Measurements from ENCODE around the gene PRDM15.

The PRDM15 gene

DNA sequence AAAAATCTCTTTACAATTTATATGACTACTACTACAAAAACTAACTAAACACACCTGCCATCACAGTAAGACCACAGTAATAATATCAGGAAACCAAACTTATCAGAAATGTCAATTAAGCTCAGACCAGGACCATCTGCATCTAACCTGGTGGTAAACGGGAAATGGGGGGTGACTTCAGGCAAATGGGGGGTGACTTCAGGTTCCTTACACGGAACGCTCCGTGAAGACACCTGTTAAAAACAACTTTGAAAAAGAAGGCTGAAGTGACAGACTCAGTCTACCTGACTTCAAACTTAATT, 15.8 kb downstream of the PRDM15 start:
- DNase-seq (ENCODE audit: low read depth in 3 of 3) = no peak

DNA sequence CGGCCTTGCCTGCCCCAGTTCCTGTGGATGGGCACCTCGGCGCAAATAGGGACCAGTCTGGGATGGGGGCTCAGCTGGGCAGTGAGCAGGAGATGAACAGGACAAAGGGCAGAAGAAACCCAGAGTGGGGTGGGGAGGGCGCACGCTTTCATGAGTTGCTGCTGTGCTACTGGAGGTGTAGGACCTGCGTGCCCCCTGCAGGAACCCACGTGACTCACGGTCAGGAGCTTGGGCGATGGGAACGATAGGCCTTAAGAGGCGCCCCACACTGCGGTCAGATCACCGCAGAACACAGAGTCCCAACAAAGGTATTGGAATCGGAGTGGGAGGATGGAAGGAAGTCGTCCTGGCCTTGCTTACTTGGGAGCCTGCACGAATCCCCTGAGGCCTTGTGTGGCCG, 17.2 kb downstream of the PRDM15 start:
- DNase-seq (ENCODE audit: low read depth in 3 of 3) = no peak

- DNase-seq (ENCODE audit: low read depth in 3 of 3) = no peak
Measured at GRCh38 chr21:41861255-41861654, 17.9 kb downstream of the PRDM15 start.

- DNase-seq (ENCODE audit: low read depth in 3 of 3) = no peak
Measured at GRCh38 chr21:41859297-41859980, 19.7 kb downstream of the PRDM15 start.

GRCh38 chr21:41858466-41859296, 20.5 kb downstream of the PRDM15 start:
- DNase-seq (ENCODE audit: low read depth in 3 of 3) = no peak

- no peak for DNase-seq (ENCODE audit: low read depth in 3 of 3)
Measured at GRCh38 chr21:41857771-41858300, 21.3 kb downstream of the PRDM15 start.

- DNase-seq (ENCODE audit: low read depth in 3 of 3) = no peak
Measured at GRCh38 chr21:41856572-41856971, 22.6 kb downstream of the PRDM15 start.

DNA sequence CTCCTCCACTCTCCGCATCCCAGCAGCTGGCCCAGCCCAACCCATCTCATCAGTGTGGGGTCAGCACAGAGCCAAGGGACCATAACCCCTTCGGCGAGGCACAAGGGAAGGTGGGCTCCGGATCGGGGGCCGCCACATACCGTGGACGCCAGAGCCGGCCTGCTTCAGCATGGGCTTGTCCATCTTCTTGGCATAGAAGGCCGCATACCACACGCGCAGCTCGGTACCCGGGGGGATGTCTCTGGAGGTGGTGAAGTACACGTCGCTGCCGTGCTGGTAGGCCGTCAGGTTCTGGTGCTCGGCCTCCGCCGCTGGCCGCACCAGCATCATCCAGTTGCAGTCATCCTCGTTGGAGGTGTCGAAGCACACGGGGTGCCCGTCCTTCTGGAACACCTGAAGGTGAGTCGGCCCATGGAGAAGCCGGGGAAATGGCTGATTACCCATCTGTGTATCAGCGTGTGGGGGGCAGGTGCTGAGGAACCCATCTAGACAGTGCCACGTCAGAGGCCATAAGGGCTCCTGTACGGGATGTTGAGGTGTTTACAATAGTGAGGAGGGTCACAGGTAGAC, 24.6 kb downstream of the PRDM15 start:
- DNase-seq (ENCODE audit: low read depth in 3 of 3) = no peak

GRCh38 chr21:41852929-41853320, 26.2 kb downstream of the PRDM15 start:
- DNase-seq (ENCODE audit: low read depth in 3 of 3) = no peak

GRCh38 chr21:41852151-41852928, 26.8 kb downstream of the PRDM15 start:
- DNase-seq (ENCODE audit: low read depth in 3 of 3) = no peak

GRCh38 chr21:41851090-41851790, 27.9 kb downstream of the PRDM15 start:
- no peak for DNase-seq (ENCODE audit: low read depth in 3 of 3)

GRCh38 chr21:41850085-41850484, 29.1 kb downstream of the PRDM15 start:
- no peak for DNase-seq (ENCODE audit: low read depth in 3 of 3)

GRCh38 chr21:41848958-41849580, 30.1 kb downstream of the PRDM15 start:
- no peak for DNase-seq (ENCODE audit: low read depth in 3 of 3)

- DNase-seq (ENCODE audit: low read depth in 3 of 3) = no peak
Measured at GRCh38 chr21:41848533-41848932, 30.6 kb downstream of the PRDM15 start.

GRCh38 chr21:41847066-41847804, 31.9 kb downstream of the PRDM15 start:
- no peak for DNase-seq (ENCODE audit: low read depth in 3 of 3)

DNA sequence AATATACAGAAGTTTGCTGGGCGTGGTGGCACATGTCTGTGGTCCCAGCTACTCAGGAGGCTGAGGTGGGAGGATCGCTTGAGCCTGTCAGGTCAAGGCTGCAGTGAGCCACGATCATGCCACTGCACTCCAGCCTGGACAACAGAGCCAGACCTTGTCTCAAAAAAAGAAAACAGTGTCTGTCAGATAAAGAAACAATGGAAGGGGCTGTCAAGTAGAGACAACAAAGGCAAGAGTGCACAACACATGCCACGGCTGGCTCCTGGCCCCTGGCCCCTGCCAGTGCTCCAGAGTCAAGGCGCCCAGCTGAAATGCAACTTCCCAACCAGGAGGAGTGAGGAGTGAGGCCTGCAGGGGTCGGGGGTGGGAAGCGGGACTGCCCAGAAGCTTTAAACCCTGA, 32.6 kb downstream of the PRDM15 start:
- no peak for DNase-seq (ENCODE audit: low read depth in 3 of 3)

DNA sequence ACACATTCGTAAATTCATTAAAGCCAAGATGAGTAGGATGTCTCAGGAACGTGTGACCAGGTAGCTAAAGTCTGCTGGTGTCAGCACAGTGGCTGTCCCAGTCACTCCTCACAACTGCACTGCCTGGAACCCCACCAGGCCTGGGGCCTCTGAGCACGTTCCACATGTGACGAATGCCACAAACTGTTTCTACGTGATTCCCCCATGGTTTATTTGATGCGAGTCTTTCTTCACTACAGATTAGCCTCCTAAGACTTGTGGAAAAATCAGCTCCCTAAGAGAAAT, 33.2 kb downstream of the PRDM15 start:
- DNase-seq (ENCODE audit: low read depth in 3 of 3) = no peak

GRCh38 chr21:41845310-41846032, 33.7 kb downstream of the PRDM15 start:
- no peak for DNase-seq (ENCODE audit: low read depth in 3 of 3)

DNA sequence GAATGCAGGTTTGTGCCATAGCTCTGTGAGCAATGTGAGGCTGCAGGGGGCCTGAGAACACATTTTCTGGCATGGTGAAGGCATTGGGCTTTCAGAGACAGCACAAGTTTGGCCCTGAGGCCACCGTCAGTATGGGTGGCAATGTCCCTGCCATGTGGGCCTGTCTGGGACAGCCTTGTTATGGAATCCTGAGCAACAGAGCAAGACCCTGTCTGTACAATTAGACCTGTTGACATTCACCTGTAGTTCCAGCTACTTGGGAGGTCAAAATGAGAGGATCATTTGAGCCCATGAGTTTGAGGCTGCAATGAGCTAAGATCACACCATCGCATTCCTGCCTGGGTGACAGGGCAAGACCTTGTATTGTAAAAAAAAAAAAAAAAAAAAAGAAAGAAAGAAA, 35.6 kb downstream of the PRDM15 start:
- DNase-seq (ENCODE audit: low read depth in 3 of 3) = no peak

DNA sequence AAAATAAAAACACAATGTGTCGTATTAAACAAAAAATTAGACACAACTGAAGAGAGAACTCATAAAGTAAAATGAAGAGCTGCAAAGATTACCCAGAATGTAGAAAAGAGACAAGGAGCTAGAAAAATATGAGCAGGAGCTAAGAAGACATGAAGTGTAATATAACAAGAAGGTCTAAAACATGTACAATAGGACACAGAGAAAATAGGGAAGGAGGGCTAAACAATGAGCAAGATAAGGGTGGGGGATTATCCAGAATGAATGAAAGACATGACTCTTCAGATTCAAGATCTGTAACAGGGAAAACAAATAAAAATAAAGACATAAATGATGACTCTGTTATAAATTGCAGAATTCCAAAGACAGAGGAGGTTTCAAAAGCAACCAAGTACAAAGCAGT, 38.3 kb downstream of the PRDM15 start:
- DNase-seq (ENCODE audit: low read depth in 3 of 3) = no peak
